Activated naive CD8-positive, alpha-beta T cell treated with anti-CD3 and anti-CD28 coated beads, Interleukin-2, amount 10 ng/mL, durations not matched to agents 7 days and 5 days (primary cell): ENCODE data around the gene ARNT2. TPM values are rescaled to one million over a fixed set of nuclear protein-coding genes. Genes with fewer than 3 reads are reported as not detected.

Experiments used
- ATAC-seq: fragments of 150-1000 bp; cut with Tn5 transposase; one replicate; pipeline ENCODE4 v1.10.0; 2021; ENCODE audit warnings: low read depth, moderate library complexity
- POLR2A ChIA-PET: fragments of 350-600 bp; sonication (Branson Sonifier 250); formaldehyde crosslinking; loops from one replicate; lab custom pipeline; 2021; ENCODE audit warnings: antibody characterized with exemption; lab: Charles Lee
- DNase-seq: peaks from one replicate; pipeline ENCODE4 v3.0.0; 2021
- H3K27ac Mint-ChIP-seq: one replicate; pipeline ENCODE4 v1.8.0; 2022; ENCODE audit warnings: mild to moderate bottlenecking, mixed read lengths
- H3K27me3 Mint-ChIP-seq: one replicate; pipeline ENCODE4 v1.8.0; 2022; ENCODE audit warnings: mild to moderate bottlenecking, moderate library complexity, mixed read lengths
- H3K36me3 Mint-ChIP-seq: one replicate; pipeline ENCODE4 v1.8.0; 2021; ENCODE audit warnings: mild to moderate bottlenecking, mixed read lengths
- H3K4me1 Mint-ChIP-seq: one replicate; pipeline ENCODE4 v1.8.0; 2021; ENCODE audit warnings: mixed read lengths
- H3K4me3 Mint-ChIP-seq: one replicate; pipeline ENCODE4 v1.8.0; 2022; ENCODE audit warnings: mild to moderate bottlenecking, moderate library complexity, mixed read lengths
- H3K9me3 Mint-ChIP-seq: one replicate; pipeline ENCODE4 v1.8.0; 2021; ENCODE audit warnings: mixed read lengths
- total RNA-seq, 2 experiments: library from RNA; stranded (reverse); gene quantifications; one replicate each; pipeline ENCODE4 v1.2.3, GENCODE V29; 2021

Gene ARNT2
- total RNA-seq, 2 experiments from 2014 or later = not detected

DNA sequence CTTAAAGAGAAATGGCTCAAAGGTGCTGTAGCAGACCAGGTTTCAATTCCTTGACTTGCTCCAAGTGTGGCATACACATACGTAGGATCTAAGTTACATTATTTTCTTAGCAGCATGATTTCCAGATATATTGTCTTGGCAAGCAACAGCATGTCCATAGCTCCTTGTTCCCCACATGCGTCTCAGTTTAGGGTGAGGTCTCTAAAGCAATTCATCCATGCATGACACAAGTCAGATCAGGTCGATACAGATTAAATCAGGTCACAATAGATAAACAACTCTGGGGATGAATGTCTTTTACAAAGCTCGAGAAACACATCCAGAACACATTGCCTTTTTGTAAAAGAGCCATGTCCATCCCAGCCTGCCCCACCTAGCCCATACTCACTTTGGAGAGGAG lies 182.0 kb downstream of the ARNT2 start:
- H3K4me1 Mint-ChIP-seq = no peaks in the 10 kb centered on the region
- H3K9me3 Mint-ChIP-seq = no peaks in the 10 kb centered on the region
- DNase-seq = no peak
- no peak overlapping the region for H3K4me3 Mint-ChIP-seq
- POLR2A ChIA-PET = no interaction called here
- ATAC-seq = no peak
- peaks cover 3% of the 10 kb centered on the region for H3K27me3 Mint-ChIP-seq
- no peak overlapping the region for H3K27ac Mint-ChIP-seq
- no peaks in the 10 kb centered on the region for H3K36me3 Mint-ChIP-seq

DNA sequence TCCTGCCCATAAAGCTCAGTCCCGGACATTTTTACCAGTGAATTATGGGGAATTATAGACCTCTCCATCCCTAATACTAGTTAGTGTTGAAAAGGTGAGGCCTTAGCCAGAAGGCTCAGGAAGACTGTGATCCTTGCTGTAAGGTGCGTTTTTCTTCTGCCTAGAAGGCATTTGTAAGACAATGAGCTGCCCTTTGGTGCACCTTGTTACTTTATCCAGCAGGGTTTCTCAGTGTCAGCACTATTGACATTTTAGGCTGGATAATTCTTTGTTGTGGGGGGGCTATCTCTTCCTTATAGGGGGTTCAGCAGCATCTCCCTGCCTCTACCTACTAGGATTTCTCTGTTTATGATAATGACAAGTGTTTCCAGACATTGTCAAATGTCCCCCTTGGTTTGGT lies 182.8 kb downstream of the ARNT2 start:
- Mint-ChIP-seq H3K27me3 (peaks cover 3% of the 10 kb centered on the region), H3K4me3 (no peak overlapping the region), H3K27ac (no peak overlapping the region), H3K36me3 (no peaks in the 10 kb centered on the region), H3K9me3 (no peaks in the 10 kb centered on the region), H3K4me1 (no peaks in the 10 kb centered on the region)
- DNase-seq = no peak
- no peak for ATAC-seq
- POLR2A ChIA-PET = no interaction called here

DNA sequence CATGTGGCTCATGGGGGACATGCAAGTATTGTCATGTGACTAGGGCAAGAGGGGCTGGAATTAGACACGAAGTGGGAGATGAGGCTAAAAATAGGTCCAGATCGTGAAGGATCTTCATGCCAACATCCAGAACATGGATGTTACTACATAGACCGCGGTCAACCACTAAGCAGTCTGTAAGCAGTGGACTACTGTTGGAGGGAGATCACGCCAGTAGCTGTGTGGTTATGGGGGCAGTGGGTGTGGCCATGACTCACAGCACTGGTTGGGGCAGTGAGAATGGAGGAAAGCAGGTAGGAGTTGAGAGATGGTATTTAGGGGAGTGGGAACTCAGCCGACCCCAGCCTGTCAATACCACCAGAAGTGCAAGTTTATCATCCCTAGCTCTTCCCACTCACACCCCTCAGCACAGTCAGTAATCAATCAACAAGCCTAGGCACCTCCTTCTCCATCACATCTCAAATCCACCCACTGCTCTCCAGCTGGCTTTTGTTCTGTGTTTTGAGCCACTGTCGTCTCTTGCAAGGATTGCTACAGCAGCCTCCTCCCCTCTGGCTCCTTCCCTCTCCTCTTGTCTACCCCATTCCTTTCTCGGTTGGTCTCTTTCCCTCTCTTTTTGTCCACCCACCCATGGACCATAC lies 183.8 kb downstream of the ARNT2 start:
- H3K27me3 Mint-ChIP-seq = peaks cover 3% of the 10 kb centered on the region
- POLR2A ChIA-PET = no interaction called here
- H3K27ac Mint-ChIP-seq = peak overlapping the region; percentile 5
- no peak overlapping the region for H3K4me3 Mint-ChIP-seq
- no peaks in the 10 kb centered on the region for H3K36me3 Mint-ChIP-seq
- H3K9me3 Mint-ChIP-seq = no peaks in the 10 kb centered on the region
- ATAC-seq (no peak), DNase-seq (no peak)
- no peaks in the 10 kb centered on the region for H3K4me1 Mint-ChIP-seq

DNA sequence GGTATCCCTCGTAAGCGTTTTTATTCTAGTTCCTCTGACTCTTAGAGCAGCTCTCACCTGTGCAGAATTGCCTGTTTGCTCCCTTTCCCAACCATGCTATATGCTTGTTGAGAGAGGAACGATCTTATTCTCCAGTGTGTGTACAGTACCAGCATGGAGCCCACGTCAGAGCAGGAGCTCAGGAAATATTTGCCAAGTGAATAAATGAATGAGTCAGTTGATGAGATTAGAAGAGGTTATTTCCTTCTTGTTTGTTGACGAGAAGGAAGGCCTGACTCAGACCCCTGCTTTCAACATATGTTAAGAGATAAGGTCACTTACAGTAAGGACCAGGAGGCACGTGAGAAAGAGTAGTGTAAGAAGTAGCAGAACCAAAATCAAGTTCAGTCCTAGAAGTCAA lies 184.6 kb downstream of the ARNT2 start:
- H3K27ac Mint-ChIP-seq = no peak overlapping the region
- H3K4me1 Mint-ChIP-seq = no peaks in the 10 kb centered on the region
- H3K4me3 Mint-ChIP-seq = no peak overlapping the region
- ATAC-seq (no peak), DNase-seq (no peak)
- no peaks in the 10 kb centered on the region for H3K36me3 Mint-ChIP-seq
- H3K27me3 Mint-ChIP-seq = peaks cover 2% of the 10 kb centered on the region
- POLR2A ChIA-PET = no interaction called here
- no peaks in the 10 kb centered on the region for H3K9me3 Mint-ChIP-seq

DNA sequence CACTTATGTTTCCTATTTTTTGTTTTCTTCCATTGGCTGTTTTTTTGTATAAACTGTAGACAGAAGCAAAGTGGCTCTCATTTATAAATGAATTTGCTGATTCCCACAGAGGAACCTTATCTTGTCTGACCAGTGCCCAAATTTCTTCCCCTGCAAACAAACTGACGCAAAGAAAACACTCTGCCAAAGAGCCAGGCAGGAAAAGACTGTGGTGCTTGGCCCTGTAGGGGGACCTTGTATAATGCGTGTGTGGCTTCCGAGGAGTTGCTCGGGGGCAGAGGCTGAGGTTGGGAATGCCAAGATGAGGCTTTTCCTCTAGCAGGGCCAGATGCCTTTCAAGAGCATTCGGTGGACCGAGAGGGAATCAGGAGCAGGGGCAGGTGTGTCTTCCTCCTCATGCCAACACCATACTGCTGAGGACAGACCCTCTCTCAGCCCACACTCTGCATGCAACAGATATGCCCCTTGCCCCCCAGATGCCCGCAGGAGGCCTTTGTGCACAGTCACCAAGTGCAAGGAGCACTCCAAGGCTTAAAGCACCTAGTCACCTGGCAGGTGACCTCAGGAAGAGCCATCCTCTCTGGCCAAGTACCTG lies 186.7 kb downstream of the ARNT2 start:
- no peak overlapping the region for H3K4me3 Mint-ChIP-seq
- POLR2A ChIA-PET = no interaction called here
- H3K4me1 Mint-ChIP-seq = no peaks in the 10 kb centered on the region
- H3K27ac Mint-ChIP-seq = no peak overlapping the region
- no peaks in the 10 kb centered on the region for H3K36me3 Mint-ChIP-seq
- no peak for DNase-seq
- peaks cover 2% of the 10 kb centered on the region for H3K27me3 Mint-ChIP-seq
- no peaks in the 10 kb centered on the region for H3K9me3 Mint-ChIP-seq
- ATAC-seq = no peak

DNA sequence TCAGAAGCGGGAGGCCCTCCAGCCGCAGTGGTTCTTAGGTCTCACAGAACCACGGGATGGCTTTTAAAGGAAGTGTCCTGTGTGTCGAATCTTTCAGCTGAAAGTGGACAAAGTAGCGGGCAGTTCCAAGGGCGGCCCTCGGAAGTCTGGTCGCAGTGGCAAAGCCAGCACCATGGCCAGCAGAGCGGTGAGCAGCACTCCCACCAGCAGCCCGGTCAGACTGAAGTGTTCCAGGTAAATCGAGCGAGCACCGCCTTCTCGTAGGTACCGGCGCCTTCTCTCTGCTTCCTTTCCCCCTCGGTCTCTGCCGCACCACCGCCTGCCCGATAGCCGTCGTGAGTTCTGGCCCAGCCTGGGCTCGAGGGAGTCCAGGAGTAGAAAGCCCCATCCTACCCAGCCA lies 187.3 kb downstream of the ARNT2 start:
- Mint-ChIP-seq H3K27ac (no peak overlapping the region), H3K4me1 (no peaks in the 10 kb centered on the region), H3K27me3 (peaks cover 2% of the 10 kb centered on the region), H3K4me3 (no peak overlapping the region), H3K9me3 (no peaks in the 10 kb centered on the region), H3K36me3 (no peaks in the 10 kb centered on the region)
- DNase-seq (no peak), ATAC-seq (no peak)
- POLR2A ChIA-PET = no interaction called here

DNA sequence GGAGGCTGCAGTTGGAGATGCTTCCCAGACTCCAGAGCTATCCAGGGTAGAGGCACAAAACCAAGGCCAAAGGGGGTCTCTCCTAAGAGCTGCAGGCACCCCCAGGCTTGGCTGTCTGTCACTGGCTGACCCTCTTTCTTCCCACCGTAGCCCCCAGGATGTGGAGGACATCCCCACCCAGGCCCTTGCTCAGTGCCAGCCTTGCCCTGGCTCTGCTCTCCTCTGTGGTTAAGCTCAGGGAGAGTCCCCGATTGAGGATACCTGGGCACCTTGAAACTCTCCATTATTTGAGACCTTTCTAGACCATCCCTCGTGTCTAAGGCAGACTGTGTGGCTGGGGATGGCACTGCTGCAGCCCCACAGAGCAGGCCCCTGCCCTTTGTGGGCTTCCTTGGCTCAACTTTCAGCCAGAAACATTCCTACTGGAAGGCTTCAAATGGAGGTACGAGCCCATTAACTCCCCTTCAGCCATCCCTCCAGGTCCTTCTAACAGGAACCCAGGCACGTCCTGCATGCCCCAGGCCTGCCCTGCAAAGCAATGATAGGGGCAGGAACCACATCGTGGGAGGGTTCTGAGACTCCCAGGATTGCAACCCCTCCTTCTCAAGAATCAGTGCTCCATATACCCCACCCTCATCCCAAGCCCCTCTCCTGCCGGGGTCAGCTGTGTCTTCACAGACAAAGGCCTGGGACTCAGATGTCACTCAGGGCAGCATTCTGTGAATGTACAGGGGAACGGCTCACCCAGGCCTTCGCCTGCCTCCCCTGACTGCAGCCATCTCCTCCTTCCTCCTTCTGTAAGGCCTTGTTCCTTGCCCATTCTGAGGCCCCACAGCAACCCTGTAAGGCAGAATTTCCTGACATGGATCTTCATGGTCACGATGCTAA lies 188.0 kb downstream of the ARNT2 start:
- H3K9me3 Mint-ChIP-seq = no peaks in the 10 kb centered on the region
- H3K4me1 Mint-ChIP-seq = no peaks in the 10 kb centered on the region
- H3K36me3 Mint-ChIP-seq = no peaks in the 10 kb centered on the region
- no peak for ATAC-seq
- no peak overlapping the region for H3K27ac Mint-ChIP-seq
- POLR2A ChIA-PET = no interaction called here
- peaks cover 2% of the 10 kb centered on the region for H3K27me3 Mint-ChIP-seq
- H3K4me3 Mint-ChIP-seq = no peak overlapping the region
- no peak for DNase-seq

DNA sequence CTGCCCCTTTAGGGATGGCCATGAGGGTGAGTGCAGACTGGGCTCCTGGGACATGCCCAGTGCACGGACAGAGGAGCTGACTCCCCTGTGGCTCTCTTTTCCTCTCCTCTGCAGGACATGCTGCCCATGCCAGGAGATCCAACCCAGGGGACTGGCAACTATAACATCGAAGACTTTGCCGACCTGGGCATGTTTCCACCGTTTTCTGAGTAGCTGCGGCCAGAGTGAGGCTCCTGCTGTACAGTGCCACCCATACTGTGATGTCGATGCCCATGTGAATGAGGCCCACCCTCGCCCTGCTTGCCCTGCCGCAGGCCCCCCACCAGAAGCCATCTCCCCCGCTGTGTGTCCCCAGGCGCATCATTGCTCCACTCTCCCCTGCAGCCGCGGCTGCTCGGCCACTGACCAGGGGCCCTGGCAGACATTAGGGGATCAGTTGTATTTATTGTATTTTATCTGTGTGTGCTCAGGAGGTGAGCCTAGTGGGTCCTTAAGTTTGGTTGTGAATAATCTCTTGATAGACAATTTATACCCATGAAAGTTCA lies 189.4 kb downstream of the ARNT2 start:
- POLR2A ChIA-PET = no interaction called here
- Mint-ChIP-seq H3K9me3 (no peaks in the 10 kb centered on the region), H3K4me1 (no peaks in the 10 kb centered on the region), H3K36me3 (no peaks in the 10 kb centered on the region), H3K27ac (no peak overlapping the region), H3K4me3 (no peak overlapping the region), H3K27me3 (no peaks in the 10 kb centered on the region)
- DNase-seq (no peak), ATAC-seq (no peak)

DNA sequence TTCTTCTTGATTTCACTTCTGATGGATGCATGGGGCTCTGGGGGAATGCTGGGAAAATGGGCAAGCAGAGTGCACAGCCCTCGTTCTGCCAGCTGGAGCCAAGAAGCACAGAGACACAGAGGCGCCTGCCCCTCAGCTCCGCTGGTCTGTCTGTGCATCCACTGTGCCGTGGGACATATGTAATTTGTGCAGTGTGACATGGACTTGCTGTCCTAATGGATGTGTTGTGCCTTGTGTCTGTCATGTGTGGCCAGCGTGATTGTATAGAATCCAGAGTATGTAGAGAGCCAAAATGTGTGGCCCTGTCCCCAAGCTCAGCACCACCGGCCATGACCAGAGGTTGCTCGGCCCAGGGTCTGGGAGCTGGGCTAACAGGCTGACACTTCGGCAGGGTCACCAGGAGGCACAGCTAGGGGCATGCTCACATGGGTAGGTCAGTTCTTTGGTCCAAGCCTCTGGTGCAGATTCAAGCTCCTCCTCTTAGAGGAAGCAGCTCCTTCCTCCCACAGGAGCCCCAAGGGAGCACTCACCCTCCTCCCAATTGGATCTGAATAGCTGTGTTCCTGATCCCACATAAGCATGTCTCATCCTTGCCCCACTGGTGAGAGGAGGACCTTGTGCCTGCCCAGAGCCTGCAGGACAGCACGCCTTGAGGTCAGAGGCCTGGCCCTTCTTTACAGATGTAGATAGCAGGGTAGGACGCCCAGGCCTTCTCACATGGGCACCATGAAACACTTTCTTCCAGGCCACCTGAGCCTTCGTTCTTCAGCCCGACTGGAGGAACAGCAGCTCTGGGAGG lies 190.1 kb downstream of the ARNT2 start:
- H3K4me3 Mint-ChIP-seq = no peak overlapping the region
- POLR2A ChIA-PET = no interaction called here
- ATAC-seq = no peak

DNA sequence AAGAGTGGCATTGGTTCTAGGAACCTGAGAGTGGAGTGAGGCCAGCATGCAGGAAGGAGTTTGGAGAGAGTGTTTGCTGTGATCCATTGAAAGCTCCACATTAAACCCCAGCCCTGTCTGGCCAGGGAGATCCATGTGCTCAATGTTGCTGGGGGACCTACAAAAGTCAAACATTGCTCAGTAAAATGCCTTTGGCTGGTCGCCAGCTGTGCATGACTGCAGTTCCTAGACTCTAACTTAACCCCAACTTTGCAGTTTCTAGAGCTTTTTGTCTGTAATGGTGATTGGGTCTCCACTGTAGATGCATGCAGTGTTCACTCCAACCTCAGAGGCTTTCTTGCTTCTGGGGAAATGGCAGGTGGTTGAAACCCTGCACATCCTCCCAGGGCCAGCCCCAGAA lies 191.2 kb downstream of the ARNT2 start:
- no peaks in the 10 kb centered on the region for H3K9me3 Mint-ChIP-seq
- H3K4me1 Mint-ChIP-seq = no peaks in the 10 kb centered on the region
- no peaks in the 10 kb centered on the region for H3K36me3 Mint-ChIP-seq
- DNase-seq (no peak), ATAC-seq (no peak)
- POLR2A ChIA-PET = no interaction called here
- peaks cover 8% of the 10 kb centered on the region for H3K27me3 Mint-ChIP-seq
- H3K4me3 Mint-ChIP-seq = no peak overlapping the region
- H3K27ac Mint-ChIP-seq = no peak overlapping the region

More for the DNA sequence above, 190.1 kb downstream of the ARNT2 start:
- DNase-seq = no peak
- H3K27me3 Mint-ChIP-seq = peaks cover 3% of the 10 kb centered on the region
- no peak overlapping the region for H3K27ac Mint-ChIP-seq
- H3K9me3 Mint-ChIP-seq = no peaks in the 10 kb centered on the region
- no peaks in the 10 kb centered on the region for H3K36me3 Mint-ChIP-seq
- H3K4me1 Mint-ChIP-seq = no peaks in the 10 kb centered on the region

DNA sequence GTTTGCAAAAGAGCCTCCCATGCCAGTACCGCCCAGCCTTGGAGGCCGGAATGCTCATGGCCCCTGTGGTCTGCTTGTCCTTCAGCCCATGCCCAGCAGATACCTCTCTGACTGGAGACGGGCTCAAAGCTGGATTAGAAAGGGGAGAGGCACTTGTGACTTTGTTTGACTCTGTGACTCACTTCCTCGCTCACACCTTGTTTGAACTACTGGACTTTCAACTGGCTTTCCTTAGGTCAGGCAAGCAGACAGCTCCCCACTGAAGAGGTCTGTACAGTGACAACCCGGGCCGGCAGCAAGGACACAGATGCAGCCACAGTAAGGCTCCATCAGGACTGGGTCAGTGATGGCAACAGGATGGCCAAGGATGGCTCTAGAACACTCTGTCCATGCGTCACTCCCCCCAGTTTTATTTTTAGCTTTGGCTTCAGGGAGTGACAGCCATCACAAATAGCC lies 192.4 kb downstream of the ARNT2 start:
- H3K36me3 Mint-ChIP-seq = no peaks in the 10 kb centered on the region
- H3K4me3 Mint-ChIP-seq = no peak overlapping the region
- no peak overlapping the region for H3K27ac Mint-ChIP-seq
- H3K27me3 Mint-ChIP-seq = peaks cover 8% of the 10 kb centered on the region
- ATAC-seq (no peak), DNase-seq (no peak)
- H3K4me1 Mint-ChIP-seq = no peaks in the 10 kb centered on the region
- POLR2A ChIA-PET = no interaction called here
- H3K9me3 Mint-ChIP-seq = no peaks in the 10 kb centered on the region

DNA sequence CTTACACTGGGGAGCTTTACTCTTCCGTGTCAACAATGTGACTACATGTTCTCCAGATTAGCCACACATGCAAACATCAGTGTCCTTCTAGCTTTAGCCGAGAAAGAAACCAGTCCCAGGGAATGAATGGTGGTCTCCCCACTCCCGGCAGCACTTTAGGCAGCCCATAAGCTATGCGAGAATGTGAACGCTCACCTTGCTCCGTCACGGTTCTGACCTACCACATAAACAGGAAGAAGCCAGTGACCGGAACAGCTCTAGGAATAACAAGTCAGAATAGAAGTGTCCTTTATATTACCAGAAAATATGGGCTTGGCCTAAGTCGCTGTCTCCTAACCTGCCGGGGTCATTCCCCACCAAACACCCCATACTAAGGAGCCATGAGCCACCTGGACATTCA lies 192.9 kb downstream of the ARNT2 start:
- Mint-ChIP-seq H3K27ac (no peak overlapping the region), H3K27me3 (peaks cover 8% of the 10 kb centered on the region), H3K4me3 (no peak overlapping the region), H3K4me1 (no peaks in the 10 kb centered on the region), H3K9me3 (no peaks in the 10 kb centered on the region), H3K36me3 (no peaks in the 10 kb centered on the region)
- ATAC-seq = no peak
- POLR2A ChIA-PET = no interaction called here
- DNase-seq = no peak

DNA sequence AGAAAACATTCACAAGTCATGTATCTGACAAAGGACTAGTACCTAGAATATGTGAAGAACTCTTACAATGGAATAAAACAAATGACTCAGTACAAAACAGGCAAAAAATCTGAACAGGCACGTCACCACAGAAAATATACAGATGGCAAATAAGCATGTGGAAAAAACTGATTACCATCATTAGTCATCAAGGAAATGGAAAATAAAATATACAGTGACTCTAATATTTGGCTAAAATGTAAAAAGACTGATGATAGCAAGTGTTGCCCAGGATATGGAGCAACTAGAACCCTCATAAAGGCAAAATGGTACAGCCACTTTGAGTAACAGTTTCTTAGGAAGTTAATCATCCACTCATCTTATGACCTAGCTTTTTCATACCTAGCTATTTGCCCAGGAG lies 195.2 kb downstream of the ARNT2 start:
- ATAC-seq (no peak), DNase-seq (no peak)
- peaks cover 12% of the 10 kb centered on the region for H3K27me3 Mint-ChIP-seq
- H3K4me1 Mint-ChIP-seq = no peaks in the 10 kb centered on the region
- no peaks in the 10 kb centered on the region for H3K9me3 Mint-ChIP-seq
- POLR2A ChIA-PET = no interaction called here
- H3K4me3 Mint-ChIP-seq = no peak overlapping the region
- H3K27ac Mint-ChIP-seq = no peak overlapping the region
- no peaks in the 10 kb centered on the region for H3K36me3 Mint-ChIP-seq
